CD4-positive, alpha-beta T cell (primary cell): ENCODE measurements around the gene ZC3H7A. TPM values are rescaled to one million over a fixed set of nuclear protein-coding genes. Genes with fewer than 3 reads are reported as not detected.

Experiments used
- ATAC-seq: fragments of 200-7000 bp; cut with Tn5 transposase; one replicate; pipeline ENCODE4 v1.10.0; 2022; ENCODE audit warnings: mild to moderate bottlenecking; ENCODE audit not compliant: poor library complexity
- CTCF ChIA-PET: fragments of 350-600 bp; sonication (Branson Sonifier 250); formaldehyde crosslinking; loops from one replicate; lab custom pipeline; 2021; ENCODE audit warnings: antibody characterized with exemption, inconsistent platforms; lab: Charles Lee
- POLR2A ChIA-PET: fragments of 350-600 bp; sonication (Branson Sonifier 250); formaldehyde crosslinking; loops from one replicate; lab custom pipeline; 2021; ENCODE audit warnings: antibody characterized with exemption, inconsistent platforms; lab: Charles Lee
- DNase-seq, 14 experiments: peaks; one replicate each; pipeline ENCODE4 v3.0.0-alpha.2; 2013 to 2020; ENCODE audit warnings: mixed read lengths in 2 of 14
- H3K27ac ChIP-seq, 2 donors: one replicate each; pipeline versions ENCODE4 v1.5.1 to v1.7.0; 2013; ENCODE audit warnings: low read length in 2 of 2, low read depth in 1 of 2, mild to moderate bottlenecking in 1 of 2
- H3K27me3 ChIP-seq, 2 experiments: 1 replicate in 1 of 2; 2 replicates in 1 of 2; pipeline versions ENCODE4 v1.6.1 to v1.7.0; 2013; ENCODE audit warnings: low read length in 2 of 2, control low read depth in 1 of 2, mild to moderate bottlenecking in 1 of 2, moderate library complexity in 1 of 2; ENCODE audit not compliant: insufficient read depth in 2 of 2, control insufficient read depth in 1 of 2
- H3K36me3 ChIP-seq: one replicate; pipeline ENCODE4 v1.6.1; 2013; ENCODE audit warnings: low read length, control low read depth; ENCODE audit not compliant: insufficient read depth
- H3K4me1 ChIP-seq: one replicate; pipeline ENCODE4 v1.6.1; 2013; ENCODE audit warnings: low read length, control low read depth; ENCODE audit not compliant: insufficient read depth
- H3K4me3 ChIP-seq: one replicate; pipeline ENCODE4 v1.5.1; 2013; ENCODE audit warnings: mild to moderate bottlenecking, low read length, moderate library complexity
- H3K9me3 ChIP-seq, 2 experiments: 1 replicate in 1 of 2; 2 replicates in 1 of 2; pipeline versions ENCODE4 v1.6.1 to v1.7.0; 2013; ENCODE audit warnings: low read length in 2 of 2, mild to moderate bottlenecking in 2 of 2, control low read depth in 1 of 2, moderate library complexity in 1 of 2; ENCODE audit not compliant: control insufficient read depth in 1 of 2, insufficient read depth in 1 of 2
- H3K27ac Mint-ChIP-seq: one replicate; pipeline ENCODE4 v1.8.0; 2020; ENCODE audit warnings: mixed read lengths
- H3K27me3 Mint-ChIP-seq: one replicate; pipeline ENCODE4 v1.8.0; 2021; ENCODE audit warnings: mixed read lengths
- H3K36me3 Mint-ChIP-seq: one replicate; pipeline ENCODE4 v1.8.0; 2021; ENCODE audit warnings: low read depth, mixed read lengths
- H3K4me1 Mint-ChIP-seq: one replicate; pipeline ENCODE4 v1.8.0; 2021; ENCODE audit warnings: low read depth, mixed read lengths
- H3K4me3 Mint-ChIP-seq: one replicate; pipeline ENCODE4 v1.8.0; 2020; ENCODE audit warnings: mild to moderate bottlenecking, mixed read lengths
- H3K9me3 Mint-ChIP-seq: one replicate; pipeline ENCODE4 v1.8.0; 2020; ENCODE audit warnings: mixed read lengths
- CTCF ChIP-seq: fragments of 200-600 bp; IDR thresholded peaks from one replicate; pipeline ENCODE4 v1.8.0; 2022; ENCODE audit warnings: antibody characterized with exemption, mild to moderate bottlenecking
- intact Hi-C, 2 experiments: fragments of 100-400 bp; cut with DNase I in 1 of 2; cut with micrococcal nuclease in 1 of 2; formaldehyde crosslinking; loops; one replicate each; pipeline versions ENCODE4 v1.15.1 to v1.9.0; 2023 to 2025; cut with DNase I, micrococcal nuclease
- total RNA-seq, 174 experiments: library from RNA in 2 of 174; stranded (reverse) in 2 of 174; gene quantifications; one replicate each; pipeline ENCODE4 v1.2.3 and lab custom pipeline; 2021 to 2026

ZC3H7A gene
- total RNA-seq, 2 experiments from 2014 or later, result 131 to 143 TPM

GRCh38 chr16:11843206-11843605 is 46.1 kb upstream of the ZC3H7A start:
- Mint-ChIP-seq H3K9me3 (no peaks in the 10 kb centered on the region), H3K4me1 (peaks cover 24% of the 10 kb centered on the region), H3K27ac (no peak overlapping the region), H3K4me3 (no peak overlapping the region), H3K27me3 (no peaks in the 10 kb centered on the region), H3K36me3 (peaks cover 88% of the 10 kb centered on the region)
- ChIA-PET POLR2A (no interaction called here), CTCF (no interaction called here)
- no peak for TF ChIP-seq CTCF
- intact Hi-C loops, result no loop called here
- no peaks in the 10 kb centered on the region for H3K27me3 ChIP-seq
- DNase-seq (no peak), ATAC-seq (no peak)
- H3K4me1 ChIP-seq, result peaks cover 5% of the 10 kb centered on the region
- H3K4me3 ChIP-seq, result no peak overlapping the region
- peaks cover 87% of the 10 kb centered on the region for H3K36me3 ChIP-seq
- no peaks in the 10 kb centered on the region for H3K9me3 ChIP-seq
- no peak overlapping the region for H3K27ac ChIP-seq

GRCh38 chr16:11841026-11841425 is 44.0 kb upstream of the ZC3H7A start:
- H3K4me3 Mint-ChIP-seq, result no peak overlapping the region
- no peaks in the 10 kb centered on the region for H3K9me3 Mint-ChIP-seq
- intact Hi-C loops, result no loop called here
- Histone ChIP-seq H3K4me1 (peaks cover 5% of the 10 kb centered on the region), H3K27me3 (no peaks in the 10 kb centered on the region), H3K27ac (no peak overlapping the region), H3K4me3 (no peak overlapping the region), H3K36me3 (peaks cover 89% of the 10 kb centered on the region), H3K9me3 (no peaks in the 10 kb centered on the region)
- no peak for DNase-seq
- peaks cover 89% of the 10 kb centered on the region for H3K36me3 Mint-ChIP-seq
- POLR2A ChIA-PET, result no interaction called here
- H3K27ac Mint-ChIP-seq, result no peak overlapping the region
- CTCF ChIA-PET, result no interaction called here
- no peak for ATAC-seq
- H3K27me3 Mint-ChIP-seq, result no peaks in the 10 kb centered on the region
- H3K4me1 Mint-ChIP-seq, result peaks cover 7% of the 10 kb centered on the region
- TF ChIP-seq CTCF, result no peak

- H3K36me3 Mint-ChIP-seq, result peaks cover 66% of the 10 kb centered on the region
- no peak overlapping the region for H3K4me3 Mint-ChIP-seq
- no peak for TF ChIP-seq CTCF
- ATAC-seq (no peak), DNase-seq (no peak)
- H3K9me3 Mint-ChIP-seq, result no peaks in the 10 kb centered on the region
- H3K4me3 ChIP-seq, result no peak overlapping the region
- peaks cover 55% of the 10 kb centered on the region for H3K36me3 ChIP-seq
- H3K4me1 Mint-ChIP-seq, result no peaks in the 10 kb centered on the region
- no peak overlapping the region for H3K27ac ChIP-seq
- POLR2A ChIA-PET, result no interaction called here
- CTCF ChIA-PET, result interaction anchor here (0.5 kb wide), 1 partner anchor 12 kb away, joined by 5 read pairs; no protein-coding TSS in a partner anchor
- intact Hi-C loops, result no loop called here
- H3K9me3 ChIP-seq, result no peaks in the 10 kb centered on the region
- H3K4me1 ChIP-seq, result no peaks in the 10 kb centered on the region
- H3K27me3 Mint-ChIP-seq, result no peaks in the 10 kb centered on the region
- H3K27ac Mint-ChIP-seq, result no peak overlapping the region
- no peaks in the 10 kb centered on the region for H3K27me3 ChIP-seq
These were observed 39.7 kb upstream of the ZC3H7A start for GRCh38 chr16:11836650-11837244.
